ENCODE measurements around the gene IL12RB1. TPM values are rescaled to one million over a fixed set of nuclear protein-coding genes. Genes with fewer than 3 reads are reported as not detected.

The IL12RB1 gene
- total and polyA plus RNA-seq, 2 of the 13 experiments (the other 11 are each of a cell fraction or from before 2014, with no cell fraction given), result 0.03 to 0.04 TPM

DNA sequence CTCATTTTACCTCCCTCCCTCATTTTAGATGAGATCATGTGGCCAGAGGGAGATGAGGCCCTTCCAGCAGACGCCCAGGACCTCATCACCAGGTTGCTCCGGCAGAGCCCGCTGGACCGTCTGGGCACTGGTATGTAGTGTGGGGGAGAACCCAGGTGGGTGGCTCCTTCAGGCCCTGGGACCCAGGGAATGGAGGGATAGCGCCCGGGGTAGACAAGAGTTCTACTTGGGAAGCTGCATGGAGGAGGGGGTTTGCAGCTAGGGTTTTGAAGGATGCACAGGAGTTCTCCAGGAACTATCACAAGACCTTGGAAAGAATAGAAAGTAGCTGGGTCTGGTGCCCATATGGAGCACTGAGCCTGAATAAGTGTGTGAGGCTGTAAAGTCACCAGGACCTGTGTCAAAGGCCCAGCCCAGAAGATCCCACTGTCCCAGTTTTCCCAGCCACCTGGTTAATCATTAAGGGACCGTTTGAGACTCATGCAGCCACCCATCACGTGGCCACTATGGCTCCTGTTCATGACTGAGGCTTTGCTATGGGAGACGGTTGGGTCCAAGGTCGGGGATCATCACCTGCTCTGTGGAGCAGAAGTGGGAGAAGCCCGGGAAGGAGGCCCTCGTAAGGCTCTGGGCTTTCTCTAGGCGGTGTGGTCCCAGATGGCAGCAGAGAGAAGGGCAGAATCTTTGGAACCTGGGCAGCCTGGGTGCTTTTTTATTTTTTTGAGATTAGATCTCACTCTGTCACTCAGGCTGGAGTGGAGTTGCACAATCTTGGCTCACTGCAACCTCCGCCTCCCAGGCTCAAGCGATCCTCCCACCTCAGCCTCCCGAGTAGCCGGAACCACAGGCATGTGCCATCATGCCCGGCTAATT, 49.2 kb upstream of the IL12RB1 start (continued):
- TF ChIP-seq, protein P1, sequence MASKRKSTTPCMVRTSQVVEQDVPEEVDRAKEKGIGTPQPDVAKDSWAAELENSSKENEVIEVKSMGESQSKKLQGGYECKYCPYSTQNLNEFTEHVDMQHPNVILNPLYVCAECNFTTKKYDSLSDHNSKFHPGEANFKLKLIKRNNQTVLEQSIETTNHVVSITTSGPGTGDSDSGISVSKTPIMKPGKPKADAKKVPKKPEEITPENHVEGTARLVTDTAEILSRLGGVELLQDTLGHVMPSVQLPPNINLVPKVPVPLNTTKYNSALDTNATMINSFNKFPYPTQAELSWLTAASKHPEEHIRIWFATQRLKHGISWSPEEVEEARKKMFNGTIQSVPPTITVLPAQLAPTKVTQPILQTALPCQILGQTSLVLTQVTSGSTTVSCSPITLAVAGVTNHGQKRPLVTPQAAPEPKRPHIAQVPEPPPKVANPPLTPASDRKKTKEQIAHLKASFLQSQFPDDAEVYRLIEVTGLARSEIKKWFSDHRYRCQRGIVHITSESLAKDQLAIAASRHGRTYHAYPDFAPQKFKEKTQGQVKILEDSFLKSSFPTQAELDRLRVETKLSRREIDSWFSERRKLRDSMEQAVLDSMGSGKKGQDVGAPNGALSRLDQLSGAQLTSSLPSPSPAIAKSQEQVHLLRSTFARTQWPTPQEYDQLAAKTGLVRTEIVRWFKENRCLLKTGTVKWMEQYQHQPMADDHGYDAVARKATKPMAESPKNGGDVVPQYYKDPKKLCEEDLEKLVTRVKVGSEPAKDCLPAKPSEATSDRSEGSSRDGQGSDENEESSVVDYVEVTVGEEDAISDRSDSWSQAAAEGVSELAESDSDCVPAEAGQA (IDR thresholded peaks at IDR 0.05; ENCODE audit: low read depth), result peak; percentile 64; the same call in 1 of the 2 replicates
- TF ChIP-seq, protein P1 (CRISPR knock-in tag; IDR thresholded peaks at IDR 0.05; ENCODE audit: borderline replicate concordance), result no peak
- TF ChIP-seq FOXM1 (CRISPR knock-in tag; IDR thresholded peaks at IDR 0.05), result no peak
- TF ChIP-seq TCF12 (IDR thresholded peaks at IDR 0.05), result no peak
- no peak for TF ChIP-seq TCF12 (CRISPR knock-in tag; IDR thresholded peaks at IDR 0.05)
- TF ChIP-seq ZNF430 (CRISPR knock-in tag; IDR thresholded peaks at IDR 0.05), result peak; percentile 48; the same call in 1 of the 2 replicates
- TF ChIP-seq, protein P2, sequence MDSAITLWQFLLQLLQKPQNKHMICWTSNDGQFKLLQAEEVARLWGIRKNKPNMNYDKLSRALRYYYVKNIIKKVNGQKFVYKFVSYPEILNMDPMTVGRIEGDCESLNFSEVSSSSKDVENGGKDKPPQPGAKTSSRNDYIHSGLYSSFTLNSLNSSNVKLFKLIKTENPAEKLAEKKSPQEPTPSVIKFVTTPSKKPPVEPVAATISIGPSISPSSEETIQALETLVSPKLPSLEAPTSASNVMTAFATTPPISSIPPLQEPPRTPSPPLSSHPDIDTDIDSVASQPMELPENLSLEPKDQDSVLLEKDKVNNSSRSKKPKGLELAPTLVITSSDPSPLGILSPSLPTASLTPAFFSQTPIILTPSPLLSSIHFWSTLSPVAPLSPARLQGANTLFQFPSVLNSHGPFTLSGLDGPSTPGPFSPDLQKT (CRISPR knock-in tag; IDR thresholded peaks at IDR 0.05; ENCODE audit: borderline replicate concordance), result no peak
- no peak for TF ChIP-seq PHB2 (IDR thresholded peaks at IDR 0.05; ENCODE audit: partially characterized antibody)
- TF ChIP-seq NONO (IDR thresholded peaks at IDR 0.05), result no peak
- no peak; the same call in 1 of the 2 replicates for TF ChIP-seq NONO (CRISPR knock-in tag; conservative IDR thresholded peaks at IDR 0.05)
- TF ChIP-seq MYC (CRISPR knock-in tag; IDR thresholded peaks at IDR 0.05; ENCODE audit: borderline replicate concordance), result peak; percentile 86
- TF ChIP-seq, protein P3, sequence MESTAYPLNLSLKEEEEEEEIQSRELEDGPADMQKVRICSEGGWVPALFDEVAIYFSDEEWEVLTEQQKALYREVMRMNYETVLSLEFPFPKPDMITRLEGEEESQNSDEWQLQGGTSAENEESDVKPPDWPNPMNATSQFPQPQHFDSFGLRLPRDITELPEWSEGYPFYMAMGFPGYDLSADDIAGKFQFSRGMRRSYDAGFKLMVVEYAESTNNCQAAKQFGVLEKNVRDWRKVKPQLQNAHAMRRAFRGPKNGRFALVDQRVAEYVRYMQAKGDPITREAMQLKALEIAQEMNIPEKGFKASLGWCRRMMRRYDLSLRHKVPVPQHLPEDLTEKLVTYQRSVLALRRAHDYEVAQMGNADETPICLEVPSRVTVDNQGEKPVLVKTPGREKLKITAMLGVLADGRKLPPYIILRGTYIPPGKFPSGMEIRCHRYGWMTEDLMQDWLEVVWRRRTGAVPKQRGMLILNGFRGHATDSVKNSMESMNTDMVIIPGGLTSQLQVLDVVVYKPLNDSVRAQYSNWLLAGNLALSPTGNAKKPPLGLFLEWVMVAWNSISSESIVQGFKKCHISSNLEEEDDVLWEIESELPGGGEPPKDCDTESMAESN (CRISPR knock-in tag; conservative IDR thresholded peaks at IDR 0.05), result no peak
- no peak for TF ChIP-seq ZNF782 (CRISPR knock-in tag; IDR thresholded peaks at IDR 0.05; ENCODE audit: borderline replicate concordance)
- TF ChIP-seq, protein P4, sequence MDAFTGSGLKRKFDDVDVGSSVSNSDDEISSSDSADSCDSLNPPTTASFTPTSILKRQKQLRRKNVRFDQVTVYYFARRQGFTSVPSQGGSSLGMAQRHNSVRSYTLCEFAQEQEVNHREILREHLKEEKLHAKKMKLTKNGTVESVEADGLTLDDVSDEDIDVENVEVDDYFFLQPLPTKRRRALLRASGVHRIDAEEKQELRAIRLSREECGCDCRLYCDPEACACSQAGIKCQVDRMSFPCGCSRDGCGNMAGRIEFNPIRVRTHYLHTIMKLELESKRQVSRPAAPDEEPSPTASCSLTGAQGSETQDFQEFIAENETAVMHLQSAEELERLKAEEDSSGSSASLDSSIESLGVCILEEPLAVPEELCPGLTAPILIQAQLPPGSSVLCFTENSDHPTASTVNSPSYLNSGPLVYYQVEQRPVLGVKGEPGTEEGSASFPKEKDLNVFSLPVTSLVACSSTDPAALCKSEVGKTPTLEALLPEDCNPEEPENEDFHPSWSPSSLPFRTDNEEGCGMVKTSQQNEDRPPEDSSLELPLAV (CRISPR knock-in tag; conservative IDR thresholded peaks at IDR 0.05; ENCODE audit: low read depth), result no peak
- TF ChIP-seq ZNF382 (CRISPR knock-in tag; IDR thresholded peaks at IDR 0.05; ENCODE audit: borderline replicate concordance), result no peak
- TF ChIP-seq ZNF12 (CRISPR knock-in tag; IDR thresholded peaks at IDR 0.05), result no peak; the same call in 1 of the 2 replicates
- TF ChIP-seq ZNF232 (CRISPR knock-in tag; IDR thresholded peaks at IDR 0.05; ENCODE audit: borderline replicate concordance), result peak; percentile 64; the same call in 1 of the 2 replicates
- TF ChIP-seq TMF1 (CRISPR knock-in tag; IDR thresholded peaks at IDR 0.05; ENCODE audit: low read depth), result no peak
- no peak for TF ChIP-seq ZNF546 (CRISPR knock-in tag; conservative IDR thresholded peaks at IDR 0.05)
